SU-DHL-6 (cell line): ENCODE measurements around the gene KIF16B.

Experiments
- EZH2phosphoT487 ChIP-seq: fragments of 200-600 bp; sonication (generic), shearing (Covaris generic); conservative IDR thresholded peaks from 2 replicates; pipeline ENCODE4 v1.6.1; 2018; ENCODE audit warnings: mild to moderate bottlenecking, antibody characterized with exemption, low read length, moderate library complexity, mixed read lengths
- TF ChIP-seq, protein P1 (sequence below): fragments of 200-600 bp; sonication (generic); IDR thresholded peaks from one replicate; pipeline ENCODE4 v1.5.1; 2017; ENCODE audit warnings: antibody characterized with exemption, mild to moderate bottlenecking, low read length, moderate library complexity; ENCODE audit not compliant: insufficient read depth, poor library complexity, severe bottlenecking

GRCh38 chr20:16530201-16530681 lies 43.0 kb downstream of the KIF16B start:
- TF ChIP-seq, protein P1, sequence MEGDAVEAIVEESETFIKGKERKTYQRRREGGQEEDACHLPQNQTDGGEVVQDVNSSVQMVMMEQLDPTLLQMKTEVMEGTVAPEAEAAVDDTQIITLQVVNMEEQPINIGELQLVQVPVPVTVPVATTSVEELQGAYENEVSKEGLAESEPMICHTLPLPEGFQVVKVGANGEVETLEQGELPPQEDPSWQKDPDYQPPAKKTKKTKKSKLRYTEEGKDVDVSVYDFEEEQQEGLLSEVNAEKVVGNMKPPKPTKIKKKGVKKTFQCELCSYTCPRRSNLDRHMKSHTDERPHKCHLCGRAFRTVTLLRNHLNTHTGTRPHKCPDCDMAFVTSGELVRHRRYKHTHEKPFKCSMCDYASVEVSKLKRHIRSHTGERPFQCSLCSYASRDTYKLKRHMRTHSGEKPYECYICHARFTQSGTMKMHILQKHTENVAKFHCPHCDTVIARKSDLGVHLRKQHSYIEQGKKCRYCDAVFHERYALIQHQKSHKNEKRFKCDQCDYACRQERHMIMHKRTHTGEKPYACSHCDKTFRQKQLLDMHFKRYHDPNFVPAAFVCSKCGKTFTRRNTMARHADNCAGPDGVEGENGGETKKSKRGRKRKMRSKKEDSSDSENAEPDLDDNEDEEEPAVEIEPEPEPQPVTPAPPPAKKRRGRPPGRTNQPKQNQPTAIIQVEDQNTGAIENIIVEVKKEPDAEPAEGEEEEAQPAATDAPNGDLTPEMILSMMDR = no peak
- no peak for TF ChIP-seq EZH2phosphoT487
